Psoas muscle (tissue), 8 donors: ENCODE results near the gene ZNF221. TPM values are rescaled to one million over a fixed set of nuclear protein-coding genes. Genes with fewer than 3 reads are reported as not detected.
"Not testable (repeated sequence)": the region's sequence is repeated elsewhere in the genome, so short reads cannot be mapped to it uniquely, and the experiment has no call there.

Experiments used
- ATAC-seq, 4 donors: fragments of 200-7000 bp; cut with Tn5 transposase; one replicate each; pipeline ENCODE4 v1.9.1; 2020; ENCODE audit warnings: moderate library complexity in 3 of 4, mild to moderate bottlenecking in 2 of 4
- DNase-seq, 2 donors: peaks; one replicate each; pipeline ENCODE4 v3.0.0-alpha.2; 2020
- H3K27ac ChIP-seq: fragments of 200-600 bp; one replicate; pipeline ENCODE4 v1.8.0; 2022
- H3K27me3 ChIP-seq, 3 donors: fragments of 200-600 bp in 1 of 3; one replicate each; pipeline versions ENCODE4 v1.6.1 to v1.8.0; 2013 to 2022; ENCODE audit warnings: low read length in 2 of 3, mild to moderate bottlenecking in 2 of 3, moderate library complexity in 1 of 3; ENCODE audit not compliant: insufficient read depth in 3 of 3
- H3K36me3 ChIP-seq, 2 donors: fragments of 200-600 bp in 1 of 2; one replicate each; pipeline versions ENCODE4 v1.6.1 to v1.8.0; 2013 to 2022; ENCODE audit warnings: low read depth in 1 of 2, mild to moderate bottlenecking in 1 of 2, moderate library complexity in 1 of 2; ENCODE audit not compliant: insufficient read depth in 1 of 2
- H3K4me1 ChIP-seq: fragments of 200-600 bp; one replicate; pipeline ENCODE4 v1.8.0; 2022
- H3K4me3 ChIP-seq: fragments of 200-600 bp; one replicate; pipeline ENCODE4 v1.8.0; 2022; ENCODE audit warnings: mild to moderate bottlenecking
- H3K9me3 ChIP-seq: fragments of 200-600 bp; one replicate; pipeline ENCODE4 v1.8.0; 2022
- CTCF ChIP-seq: fragments of 200-600 bp; IDR thresholded peaks from one replicate; pipeline ENCODE4 v1.8.0; 2022; ENCODE audit warnings: antibody characterized with exemption
- WGBS, 3 donors: extraction: QIAGEN DNeasy Blood & Tissue Kit; methylation state at CpG; one replicate each; pipeline versions ENCODE4 v1.1.6 to v1.1.7; 2013; 5-methylcytosine and 5-hydroxymethylcytosine counted together
- intact Hi-C, 2 donors: fragments of 100-400 bp; cut with DNase I; formaldehyde crosslinking; loops; one replicate each; pipeline versions ENCODE4 v1.11.0 to v1.14.2; 2022
- polyA plus RNA-seq, 3 donors: library from polyadenylated mRNA; stranded (reverse); fragments of 200-250 nt; gene quantifications; one replicate each; pipeline ENCODE4 v1.2.3, GENCODE V29; 2013
- total RNA-seq, 4 donors: library from RNA; stranded (reverse); fragmentation: NEBNext Ultra II Directional in 2 of 4; extraction: Animal tissue kit (Norgen Biotek cat#: 25700) in 2 of 4; gene quantifications; one replicate each; pipeline versions ENCODE4 v1.2.1 to v1.2.4, GENCODE V29; 2021 to 2023
- donor health status: healthy with polysubstance abuse.
- donor health status: DM: no; HTN: no; CAD: no; lungs with moderate emphysema.
- donor health status: Bipolar disorder and iron deficiency.
- donor health status: healthy.
- donor health status: DM: yes; HTN: yes; CAD: no.
- donor health status: DM: no; HTN: no; CAD: no.
- donor health status: DM: no; HTN: no; CAD: no.
- donor health status: DM: yes; HTN: yes; CAD: no.

The ZNF221 gene
- total and polyA plus RNA-seq, 7 donors: 0.23 to 2.5 (median 0.75) TPM

- peaks cover 11% of the 10 kb centered on the region for H3K9me3 ChIP-seq
- 82 to 85% (median 82%) methylated on average over 5 of the region's 5 CpGs for WGBS, 3 donors
- no peak for DNase-seq
- no peaks in the 10 kb centered on the region for H3K27me3 ChIP-seq
- ATAC-seq: no peak
- H3K4me1 ChIP-seq: peaks cover 14% of the 10 kb centered on the region
- no peak overlapping the region for H3K4me3 ChIP-seq
- TF ChIP-seq CTCF: no peak
- no peak overlapping the region for H3K27ac ChIP-seq
- H3K36me3 ChIP-seq: peaks cover 0 to 21% of the 10 kb centered on the region in 2 donors
- intact Hi-C loops: no loop called here
Measured at GRCh38 chr19:43936188-43936587, 14.8 kb upstream of the ZNF221 start.

- DNase-seq (no peak), ATAC-seq (no peak)
- H3K27ac ChIP-seq: no peak overlapping the region
- H3K4me3 ChIP-seq: no peak overlapping the region
- TF ChIP-seq CTCF: no peak
- H3K27me3 ChIP-seq: no peaks in the 10 kb centered on the region
- H3K4me1 ChIP-seq: no peaks in the 10 kb centered on the region
- 42 to 65% (median 65%) methylated on average over 3 of the region's 3 CpGs for WGBS, 3 donors
- no peaks in the 10 kb centered on the region for H3K36me3 ChIP-seq
- H3K9me3 ChIP-seq: peaks cover 16% of the 10 kb centered on the region
- intact Hi-C loops: no loop called here
Measured at GRCh38 chr19:43939557-43940260, 11.3 kb upstream of the ZNF221 start.

- Histone ChIP-seq H3K4me1 (no peaks in the 10 kb centered on the region), H3K27ac (no peak overlapping the region), H3K4me3 (no peak overlapping the region), H3K36me3 (no peaks in the 10 kb centered on the region), H3K9me3 (peaks cover 16% of the 10 kb centered on the region), H3K27me3 (no peaks in the 10 kb centered on the region)
- DNase-seq: no peak
- no peak for ATAC-seq
- TF ChIP-seq CTCF: no peak
- intact Hi-C loops: no loop called here
- 73 to 79% (median 77%) methylated on average over 4 of the region's 4 CpGs for WGBS, 3 donors
Measured at GRCh38 chr19:43940719-43941118, 10.3 kb upstream of the ZNF221 start.

GRCh38 chr19:43941209-43941608, 9.8 kb upstream of the ZNF221 start:
- intact Hi-C loops: no loop called here
- 55 to 65% (median 61%) methylated on average over 5 of the region's 5 CpGs for WGBS, 3 donors
- H3K36me3 ChIP-seq: no peaks in the 10 kb centered on the region
- H3K9me3 ChIP-seq: peaks cover 16% of the 10 kb centered on the region
- H3K27ac ChIP-seq: no peak overlapping the region
- H3K4me3 ChIP-seq: no peak overlapping the region
- H3K27me3 ChIP-seq: no peaks in the 10 kb centered on the region
- DNase-seq (no peak), ATAC-seq (no peak)
- no peaks in the 10 kb centered on the region for H3K4me1 ChIP-seq
- no peak for TF ChIP-seq CTCF

GRCh38 chr19:43947412-43947811, 3.6 kb upstream of the ZNF221 start:
- WGBS, 3 donors: 0% methylated on average over 1 of the region's 1 CpG
- intact Hi-C loops, ATAC-seq, DNase-seq, H3K36me3 ChIP-seq, H3K27me3 ChIP-seq, H3K4me1 ChIP-seq, H3K27ac ChIP-seq, H3K4me3 ChIP-seq: not testable (repeated sequence)
- peaks cover 22% of the 10 kb centered on the region for H3K9me3 ChIP-seq

- intact Hi-C loops: loop anchor here in 1 of 2 donors (2.0 kb wide), 1 partner anchor 15 kb away; the partner anchor contains the start of gene ZNF45
- H3K27me3 ChIP-seq, H3K4me3 ChIP-seq, ATAC-seq, DNase-seq, H3K4me1 ChIP-seq, H3K27ac ChIP-seq, H3K36me3 ChIP-seq: not testable (repeated sequence)
- WGBS, 3 donors: 91 to 95% (median 95%) methylated on average over 2 of the region's 2 CpGs
- H3K9me3 ChIP-seq: peaks cover 34% of the 10 kb centered on the region
Measured at GRCh38 chr19:43949803-43950202, 1.2 kb upstream of the ZNF221 start.
